DMS53 treated with DMSO at 0.1 percent for 48 hours (cell line): ENCODE results near the gene EYS.
"Not testable (repeated sequence)": the region's sequence is repeated elsewhere in the genome, so short reads cannot be mapped to it uniquely, and the experiment has no call there.

ENCODE experiments used
- DNase-seq: peaks from one replicate; lab custom pipeline; 2025; ENCODE audit not compliant: unreplicated experiment; lab: John Stamatoyannopoulos, UW

EYS gene

DNA sequence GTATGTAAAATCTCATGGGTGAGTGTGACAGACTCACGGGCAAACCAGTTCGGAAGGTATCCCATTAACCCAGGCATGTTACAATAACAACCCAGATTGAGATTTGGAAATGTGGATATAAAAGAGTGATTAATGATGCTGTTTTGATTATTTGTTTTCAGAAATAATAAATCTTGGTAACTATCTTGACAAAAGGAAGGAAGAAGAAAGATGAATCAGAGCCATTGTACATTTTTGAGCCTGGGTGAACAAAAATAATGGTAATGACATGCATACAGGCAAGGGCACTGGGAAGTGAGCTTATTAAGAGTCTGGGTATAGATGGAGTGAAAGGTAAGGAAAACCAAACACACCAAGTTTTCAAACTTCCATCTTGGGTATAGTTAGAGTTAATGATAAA is 1209.4 kb downstream of the EYS start:
- DNase-seq, result no peak

DNA sequence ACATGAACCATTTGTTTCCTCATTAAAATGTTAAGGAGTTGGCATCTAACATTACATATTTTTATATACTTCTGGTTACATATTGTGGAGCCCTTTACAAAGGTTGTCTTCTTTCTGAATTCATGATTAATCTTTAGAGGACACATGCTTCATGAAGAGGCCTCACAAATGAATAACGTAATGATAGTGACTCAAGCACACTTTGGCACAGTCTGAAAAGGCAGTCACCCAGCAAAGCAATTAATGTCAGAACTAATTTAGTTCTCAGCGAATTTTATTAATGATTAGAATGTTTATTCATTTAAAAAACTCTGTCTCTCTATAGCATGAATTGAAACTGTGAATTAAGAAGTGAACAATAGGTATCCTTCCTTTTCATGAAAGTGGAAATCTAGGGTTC is 1217.3 kb downstream of the EYS start:
- DNase-seq, result no peak

DNA sequence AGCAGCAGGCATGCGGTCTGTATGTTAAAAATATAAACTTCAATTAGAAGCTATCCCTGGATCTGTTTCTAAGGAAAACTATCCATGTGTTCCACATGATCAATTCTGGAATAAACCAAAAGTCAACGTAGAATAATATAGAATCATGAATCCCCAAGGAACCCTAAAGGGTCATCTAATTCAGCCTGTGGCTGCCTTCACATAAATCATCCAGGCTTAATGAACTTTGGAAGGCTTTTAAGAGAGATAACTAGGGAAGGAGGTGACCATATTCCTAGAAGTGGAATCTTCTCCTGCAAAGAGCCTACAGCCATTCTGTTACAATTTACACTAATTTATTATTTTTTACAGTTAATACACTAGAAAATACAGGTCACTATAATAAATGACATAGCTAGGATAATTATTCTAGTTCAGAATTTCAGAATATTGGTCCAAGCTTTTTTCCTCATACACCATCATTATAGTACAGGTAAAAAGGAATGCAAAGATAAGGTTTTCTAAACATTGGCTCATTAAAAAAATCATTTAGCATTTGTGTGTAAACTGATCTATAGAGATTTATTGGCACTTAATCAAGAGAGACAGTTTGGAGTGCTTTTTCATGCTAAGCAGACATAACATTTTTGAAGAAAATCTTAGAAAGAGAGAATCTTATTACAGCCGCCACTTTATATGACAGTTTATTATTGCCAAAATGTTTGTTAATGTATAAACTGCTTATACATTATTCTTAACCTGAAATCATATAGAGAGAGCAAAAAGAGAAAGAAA is 1220.3 kb downstream of the EYS start:
- no peak for DNase-seq

DNA sequence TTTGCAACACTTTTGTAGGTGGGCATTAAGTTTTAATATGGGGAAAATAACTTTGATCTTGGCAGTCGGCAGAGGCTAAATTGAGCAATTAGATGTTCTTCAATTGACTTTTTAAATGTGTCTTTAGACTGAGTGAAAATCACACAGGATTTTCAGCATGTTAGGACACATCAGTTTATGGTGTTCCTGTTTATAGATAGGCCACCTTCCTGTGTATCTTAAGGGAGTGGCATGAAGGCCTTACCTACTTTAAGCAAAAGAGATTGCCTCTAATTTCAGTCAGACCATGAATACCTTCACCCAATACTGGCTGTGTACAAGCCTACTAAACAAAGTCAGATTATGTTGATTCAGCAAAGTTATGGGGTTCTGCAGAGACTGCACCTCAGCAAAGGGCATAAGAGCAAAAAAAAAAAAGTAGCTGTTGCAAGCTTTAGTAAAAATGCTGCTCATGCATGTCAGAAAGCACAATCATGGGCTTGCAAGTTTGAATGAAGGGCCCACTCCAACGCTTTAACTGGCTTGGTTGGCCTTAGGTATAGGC is 1223.0 kb downstream of the EYS start:
- DNase-seq, result no peak

DNA sequence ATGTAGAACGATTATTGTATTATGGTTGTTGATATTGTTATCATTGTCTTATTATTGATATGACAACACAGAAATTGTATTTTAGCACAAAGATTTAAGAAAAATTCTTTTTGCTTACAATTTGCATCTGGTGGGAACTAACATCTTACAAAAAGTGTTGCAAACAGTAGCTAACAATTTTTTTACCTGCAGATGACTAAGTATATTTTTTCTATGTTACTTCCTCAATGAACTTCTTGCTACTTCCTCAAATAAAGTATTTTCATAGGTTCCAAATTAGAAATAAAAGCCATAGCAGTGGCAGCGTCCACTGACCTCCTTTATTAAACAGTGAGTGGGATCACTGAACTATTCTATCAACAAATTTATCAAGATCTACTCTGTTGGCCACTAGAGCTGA is 1224.4 kb downstream of the EYS start:
- DNase-seq, result no peak

DNA sequence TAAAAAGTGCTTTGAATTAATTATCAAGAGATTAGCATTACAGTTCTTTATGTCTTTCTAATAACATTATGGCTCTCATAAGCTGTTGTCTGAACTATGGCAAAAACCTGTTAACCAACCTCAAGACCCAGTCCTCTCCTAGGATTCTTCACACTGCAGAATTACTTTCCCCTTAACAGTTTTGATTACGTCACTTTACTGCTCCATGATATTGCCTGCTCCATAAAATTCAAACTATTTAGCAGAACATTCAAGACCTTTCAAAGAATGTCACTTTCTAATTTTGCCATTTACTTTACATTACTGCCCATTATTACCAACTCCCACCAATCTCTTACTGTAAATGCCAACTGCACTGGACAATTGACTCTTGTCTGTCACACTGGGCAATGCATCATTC is 1227.9 kb downstream of the EYS start:
- no peak for DNase-seq

DNA sequence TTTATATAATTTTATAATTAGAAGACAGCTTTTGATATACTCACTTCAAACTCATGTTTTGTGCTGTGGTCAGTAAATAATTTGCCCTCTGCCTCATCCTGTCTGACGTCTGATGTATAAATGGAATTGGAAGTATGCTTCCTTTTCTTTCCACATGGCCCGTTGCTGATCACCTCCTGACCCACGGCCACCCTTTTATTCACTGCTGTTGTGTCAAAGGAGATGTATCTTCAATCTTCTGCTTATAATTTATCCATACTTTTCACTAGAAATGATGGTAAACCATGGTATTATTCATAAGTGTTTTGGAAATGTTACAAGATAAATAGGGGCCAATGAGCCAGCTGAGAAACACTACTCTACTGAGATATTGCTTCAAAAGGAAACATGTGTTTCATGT is 1229.6 kb downstream of the EYS start:
- no peak for DNase-seq

DNA sequence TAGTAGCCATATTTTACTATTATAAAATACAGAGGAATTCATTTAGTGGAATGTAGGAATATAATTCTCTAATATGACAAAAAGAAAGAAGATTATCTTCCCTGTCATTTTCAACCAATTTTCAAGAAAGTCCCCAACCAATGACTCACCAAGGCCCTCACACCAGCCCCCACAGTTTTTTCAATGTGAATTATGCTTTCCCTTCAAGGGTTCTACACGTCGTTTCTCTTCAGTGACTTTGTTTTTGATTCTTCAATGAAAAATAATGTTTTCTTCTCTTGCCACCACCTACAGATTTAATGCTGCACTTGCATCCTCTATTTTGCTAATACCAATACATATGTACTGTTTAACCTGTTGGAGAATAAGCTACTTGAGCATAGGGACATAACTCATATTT is 1230.1 kb downstream of the EYS start:
- DNase-seq, result no peak

DNA sequence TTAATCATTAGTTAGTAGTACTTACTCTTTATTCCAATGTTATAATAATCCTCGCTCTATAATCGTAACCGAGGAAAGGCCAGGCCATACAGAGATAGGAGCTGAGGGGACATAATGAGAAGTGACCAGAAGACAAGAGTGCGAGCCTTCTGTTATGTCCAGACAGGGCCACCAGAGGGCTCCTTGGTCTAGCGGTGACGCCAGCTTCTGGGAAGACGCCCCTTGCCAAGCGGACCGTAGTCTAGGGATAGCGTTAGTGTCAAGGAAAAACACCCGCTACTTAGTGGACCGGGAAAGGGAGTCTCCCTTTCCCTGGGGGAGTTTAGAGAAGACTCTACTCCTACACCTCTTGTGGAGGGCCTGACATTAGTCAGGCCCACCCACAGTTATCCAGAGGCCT is 1237.6 kb downstream of the EYS start:
- DNase-seq, result not testable (repeated sequence)

DNA sequence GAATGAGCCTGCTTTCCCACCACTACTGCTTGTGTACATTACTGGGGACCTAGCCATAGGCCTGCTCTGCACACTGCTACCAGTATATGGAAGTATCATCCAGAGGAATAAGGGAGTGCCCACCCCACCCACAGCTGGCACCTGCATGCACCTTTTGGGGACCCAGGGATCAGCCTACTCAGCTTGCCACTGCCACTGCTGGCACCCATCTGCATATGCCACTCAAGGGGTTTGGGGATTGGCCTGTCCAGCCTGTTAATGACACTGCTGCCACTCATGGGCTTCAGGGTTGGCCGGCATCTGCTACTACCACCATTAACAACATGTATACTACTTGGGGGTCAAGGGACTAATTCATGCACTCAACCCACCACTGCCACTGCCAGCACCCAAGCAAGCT is 1239.4 kb downstream of the EYS start:
- no peak for DNase-seq

DNA sequence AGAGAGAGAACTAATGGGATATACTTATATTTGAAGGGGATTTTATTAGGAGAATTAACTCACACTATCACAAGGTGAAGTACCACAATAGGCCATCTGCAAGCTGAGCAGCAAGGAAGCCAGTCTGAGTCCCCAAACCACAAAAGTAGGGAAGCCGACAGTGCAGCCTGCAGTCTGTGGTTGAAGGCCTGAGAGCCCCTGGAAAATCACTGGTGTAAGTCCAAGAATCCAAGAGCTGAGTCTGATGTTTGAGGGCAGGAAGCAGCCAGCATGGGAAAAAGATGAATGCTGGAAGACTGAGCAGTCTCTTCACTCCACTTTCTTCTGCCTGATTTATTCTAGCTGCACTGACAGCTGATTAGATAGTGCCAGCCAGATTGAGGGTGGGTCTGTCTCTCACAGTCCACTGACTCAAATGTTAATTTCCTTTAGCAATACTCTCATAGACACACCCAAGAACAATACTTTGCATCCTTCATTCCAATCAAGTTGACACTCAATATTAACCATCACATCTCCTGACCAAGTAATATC is 1247.5 kb downstream of the EYS start:
- DNase-seq, result no peak

DNA sequence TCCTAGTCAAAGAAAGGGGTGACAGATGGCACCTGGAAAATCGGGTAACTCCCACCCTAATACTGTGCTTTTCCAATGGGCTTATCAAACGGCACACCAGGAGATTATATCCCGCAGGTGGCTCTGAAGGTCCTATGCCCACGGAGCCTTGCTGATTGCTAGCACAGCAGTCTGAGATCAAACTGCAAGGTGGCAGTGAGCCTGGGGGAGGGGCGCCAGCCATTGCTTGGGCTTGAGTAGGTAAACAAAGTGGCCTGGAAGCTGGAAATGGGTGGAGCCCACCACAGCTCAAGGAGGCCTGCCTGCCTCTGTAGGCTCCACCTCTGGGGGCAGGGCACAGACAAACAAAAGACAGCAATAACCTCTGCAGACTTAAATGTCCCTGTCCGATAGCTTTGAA is 1258.9 kb downstream of the EYS start:
- not testable (repeated sequence) for DNase-seq

DNA sequence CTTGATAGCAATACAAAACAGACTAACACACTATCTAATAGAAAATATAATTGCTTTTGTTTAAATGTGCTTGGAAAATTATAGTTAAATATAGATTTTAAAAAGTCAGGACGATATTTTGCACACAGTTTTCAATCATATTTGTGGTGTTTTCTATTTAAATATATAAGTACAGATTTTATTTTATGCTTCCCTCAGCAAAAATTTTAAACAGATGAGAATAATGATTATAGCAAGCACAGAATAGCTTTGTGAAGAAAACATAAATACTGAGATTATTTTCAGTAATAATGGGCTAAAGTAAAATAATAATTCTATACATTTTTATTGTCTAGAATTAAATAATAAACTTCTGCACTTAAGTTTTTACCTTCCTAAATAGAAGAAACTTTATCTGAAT is 1262.0 kb downstream of the EYS start:
- no peak for DNase-seq

DNA sequence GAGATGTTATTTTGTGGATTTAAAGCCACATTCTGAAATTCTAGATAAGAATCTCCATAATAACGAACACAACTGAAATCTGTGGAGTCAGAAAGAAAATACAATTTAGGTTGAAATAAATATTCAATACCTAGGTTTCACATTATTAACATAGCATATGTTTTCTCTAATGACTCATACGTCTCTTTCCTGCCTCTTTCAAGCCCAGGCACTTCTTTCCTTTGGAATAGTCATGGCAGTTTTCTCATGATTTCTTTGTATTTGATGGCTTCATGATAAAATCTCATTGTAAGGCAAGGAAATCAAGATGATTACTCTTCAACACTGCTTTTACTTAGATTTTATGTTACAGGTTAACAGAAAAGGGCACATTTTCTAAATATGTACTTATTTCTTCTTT is 1267.8 kb downstream of the EYS start:
- DNase-seq, result peak; percentile 2

DNA sequence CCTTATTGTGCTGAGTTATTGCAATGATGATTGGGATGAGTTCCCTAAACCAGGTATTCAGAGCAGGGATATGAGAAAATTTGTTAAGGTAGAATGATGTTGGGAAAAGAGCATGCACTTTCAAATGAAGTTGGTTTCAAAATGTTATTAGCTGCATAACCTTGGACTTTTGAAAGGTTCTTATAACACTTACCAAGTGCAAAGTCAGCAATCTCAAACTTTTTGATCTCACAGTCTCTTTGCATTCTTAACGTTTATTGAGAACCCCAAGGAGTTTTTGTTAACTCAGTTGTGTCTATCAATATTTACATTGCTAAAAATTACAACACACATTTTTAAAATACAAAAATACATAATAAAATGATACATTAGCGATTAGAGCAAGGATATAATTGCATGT is 1269.0 kb downstream of the EYS start:
- no peak for DNase-seq

DNA sequence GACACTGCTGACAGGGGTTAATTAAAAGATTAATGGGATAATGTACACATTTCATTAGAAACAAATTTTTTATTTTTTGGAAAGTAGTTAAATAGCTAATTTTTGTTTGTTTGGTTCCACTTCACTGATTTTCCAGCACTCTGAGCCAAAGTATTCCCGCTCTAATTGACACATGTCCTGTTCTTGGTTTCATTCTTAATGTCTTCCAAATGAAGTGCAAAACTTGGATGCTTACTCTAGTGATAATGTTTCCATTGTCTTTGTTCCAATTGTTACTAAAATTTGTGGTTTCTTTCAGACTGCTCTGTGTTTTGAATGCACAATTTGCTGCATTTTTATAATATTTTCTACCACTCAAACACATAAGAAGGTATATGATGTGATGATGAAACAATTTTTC is 1277.1 kb downstream of the EYS start:
- DNase-seq, result no peak

DNA sequence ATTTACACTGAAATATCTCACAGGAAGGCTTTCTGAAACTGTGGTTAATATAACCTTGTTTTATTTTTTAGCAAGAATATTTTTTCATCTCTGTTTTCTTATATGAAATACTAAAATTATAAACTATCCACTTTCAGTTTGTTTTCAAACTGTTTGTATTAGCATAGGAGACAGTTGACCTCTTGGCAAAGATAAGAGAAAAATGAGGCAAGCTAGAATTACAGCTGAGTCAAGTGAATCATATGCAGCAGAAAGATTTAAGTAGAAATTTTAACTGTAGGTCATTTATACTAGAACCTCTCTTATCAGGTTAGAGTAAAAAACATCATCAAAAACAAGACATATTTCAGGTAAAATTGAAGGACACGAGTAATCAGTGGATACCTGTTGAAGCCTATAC is 1278.8 kb downstream of the EYS start:
- DNase-seq, result no peak

DNA sequence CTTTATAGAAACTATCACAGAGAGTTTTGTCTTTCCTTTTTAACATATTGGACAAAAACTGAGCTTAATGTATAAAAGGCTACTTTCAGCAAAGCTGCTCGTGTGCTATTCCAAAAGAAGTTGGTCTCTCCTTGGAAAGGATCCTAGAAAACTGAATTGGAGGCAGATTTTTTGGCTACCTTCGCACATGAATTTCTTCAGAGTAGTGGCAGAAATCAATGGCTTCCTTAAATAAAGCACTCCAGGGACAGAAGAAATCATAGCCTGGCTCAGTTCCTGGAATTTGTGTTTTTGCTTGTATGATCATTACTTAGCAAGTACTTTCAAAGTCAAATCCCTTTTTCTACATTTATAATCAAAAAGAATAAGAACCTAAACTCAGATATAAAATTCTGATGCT is 1291.1 kb downstream of the EYS start:
- no peak for DNase-seq

DNA sequence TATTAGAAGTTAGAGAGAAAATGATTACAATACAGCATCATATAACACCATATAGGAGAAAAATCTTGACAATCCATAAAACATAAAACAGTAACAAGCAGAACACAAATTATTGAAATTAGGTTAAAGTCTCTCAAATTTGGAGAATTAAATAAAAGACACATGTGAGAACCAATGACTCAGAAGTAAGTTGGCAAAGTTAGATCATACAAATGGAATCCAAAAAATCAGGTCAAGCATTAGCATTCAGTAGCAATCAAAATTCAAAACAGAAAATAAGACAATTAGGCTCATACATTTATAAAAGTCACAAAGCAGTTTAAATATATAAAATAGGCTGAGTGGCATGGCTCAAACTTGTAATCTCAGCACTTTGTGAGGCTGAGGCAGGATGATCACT is 1295.8 kb downstream of the EYS start:
- DNase-seq, result no peak

DNA sequence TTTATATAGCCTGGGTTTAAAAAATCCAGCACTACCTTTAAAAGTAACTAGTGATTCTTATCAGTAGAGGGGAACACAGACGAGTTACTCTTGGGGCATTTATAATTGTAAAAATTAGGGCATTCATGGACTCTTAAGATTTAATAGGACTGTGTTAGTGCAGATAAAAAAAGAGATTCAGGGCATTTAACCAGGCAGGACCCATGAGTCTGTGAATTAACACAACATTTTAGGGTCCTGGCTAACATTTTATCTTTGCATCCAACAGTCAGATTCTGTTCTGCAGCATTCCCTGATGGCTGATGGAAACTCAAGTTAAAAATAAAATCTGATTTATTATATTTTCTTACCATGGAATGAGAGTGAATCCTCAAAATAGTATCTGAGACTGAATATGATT is 1297.1 kb downstream of the EYS start:
- DNase-seq, result no peak

DNA sequence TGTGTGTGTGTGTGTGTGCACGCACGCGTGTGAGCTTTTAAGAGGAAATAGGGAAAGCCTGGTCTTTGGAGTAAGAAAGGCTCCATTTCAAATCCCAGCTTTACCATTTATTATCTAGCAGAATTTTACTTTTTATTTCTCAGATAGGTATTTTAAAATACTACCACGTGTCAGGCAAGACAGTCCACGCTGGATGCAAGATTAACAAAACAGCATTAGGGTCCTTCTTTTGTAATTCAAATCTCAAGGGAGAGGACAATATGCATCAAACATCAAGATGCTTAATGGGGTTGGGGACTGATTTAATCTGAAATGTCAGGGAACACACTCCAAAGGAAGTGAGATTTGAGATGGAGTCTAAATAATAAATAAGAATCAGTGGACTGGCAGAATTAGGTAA is 1302.6 kb downstream of the EYS start:
- no peak for DNase-seq

DNA sequence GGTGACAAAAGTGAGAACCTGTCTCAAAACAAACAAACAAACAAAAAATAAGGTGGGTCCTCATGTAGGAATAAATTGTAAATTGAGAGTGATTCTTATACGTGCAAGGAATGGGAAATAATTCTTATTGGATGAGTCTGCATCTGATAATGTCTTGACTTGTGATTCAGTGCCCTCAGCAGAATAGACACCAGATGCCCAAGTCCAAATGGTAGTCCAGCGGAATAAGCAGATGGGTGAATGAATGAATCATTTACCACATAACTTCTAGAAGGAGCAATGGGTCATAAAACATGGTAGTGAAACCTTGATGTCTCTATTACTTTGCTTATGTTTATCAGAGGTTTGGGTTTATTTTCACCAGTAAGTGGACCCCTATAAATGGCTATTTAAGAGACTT is 1323.7 kb downstream of the EYS start:
- DNase-seq, result no peak

DNA sequence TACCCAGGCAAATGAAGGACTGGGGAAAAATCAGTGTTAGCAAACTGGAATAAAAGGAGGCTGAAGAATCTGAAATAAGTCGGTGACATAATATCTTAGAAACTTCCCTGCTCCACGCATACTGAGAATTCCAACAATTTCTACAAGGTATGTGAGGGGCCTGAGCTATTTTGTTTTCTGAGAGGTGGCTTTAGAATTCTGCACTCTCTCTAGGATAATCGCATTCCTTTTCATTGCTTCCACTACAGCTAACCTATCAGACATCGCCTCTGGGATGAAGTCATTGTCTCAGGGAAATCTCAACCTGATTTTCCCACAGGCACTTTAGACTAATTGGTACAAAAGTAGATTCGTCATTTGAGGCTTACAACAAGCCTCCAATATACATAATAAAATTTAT is 1330.6 kb downstream of the EYS start:
- no peak for DNase-seq
